ENCODE measurements around the gene HSDL2. TPM values are rescaled to one million over a fixed set of nuclear protein-coding genes. Genes with fewer than 3 reads are reported as not detected.
"Not testable (repeated sequence)": the region's sequence is repeated elsewhere in the genome, so short reads cannot be mapped to it uniquely, and the experiment has no call there.

HSDL2 gene
- polyA plus RNA-seq, 12 donors: 47.0 to 87.5 (median 77.1) TPM; not detected in 1

GRCh38 chr9:112361601-112362000, 18.3 kb upstream of the HSDL2 start:
- peak; percentile 50 for DNase-seq

DNA sequence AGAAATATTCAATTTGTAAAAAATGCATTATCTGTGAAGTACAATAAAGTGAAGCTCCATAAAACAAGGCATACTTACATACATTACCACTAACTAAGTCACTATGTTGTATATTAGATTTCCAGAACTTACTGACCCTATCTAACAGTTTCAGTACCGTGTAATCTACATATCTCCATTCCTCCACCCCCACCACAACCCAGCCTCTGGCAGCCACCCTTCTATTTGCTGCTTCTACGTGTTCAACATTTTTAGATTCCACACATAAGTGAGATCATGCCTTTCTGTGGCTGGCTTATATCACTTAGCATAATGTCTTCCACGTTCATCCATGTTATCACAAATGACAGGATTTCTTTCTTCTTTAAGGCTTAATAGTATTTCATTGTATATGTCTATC, 15.1 kb upstream of the HSDL2 start:
- DNase-seq: no peak

GRCh38 chr9:112365257-112365656, 14.7 kb upstream of the HSDL2 start:
- not testable (repeated sequence) for DNase-seq

GRCh38 chr9:112366591-112366990, 13.3 kb upstream of the HSDL2 start:
- no peak for DNase-seq

GRCh38 chr9:112367465-112367864, 12.4 kb upstream of the HSDL2 start:
- DNase-seq: no peak

GRCh38 chr9:112369817-112370216, 10.1 kb upstream of the HSDL2 start:
- DNase-seq: no peak

DNA sequence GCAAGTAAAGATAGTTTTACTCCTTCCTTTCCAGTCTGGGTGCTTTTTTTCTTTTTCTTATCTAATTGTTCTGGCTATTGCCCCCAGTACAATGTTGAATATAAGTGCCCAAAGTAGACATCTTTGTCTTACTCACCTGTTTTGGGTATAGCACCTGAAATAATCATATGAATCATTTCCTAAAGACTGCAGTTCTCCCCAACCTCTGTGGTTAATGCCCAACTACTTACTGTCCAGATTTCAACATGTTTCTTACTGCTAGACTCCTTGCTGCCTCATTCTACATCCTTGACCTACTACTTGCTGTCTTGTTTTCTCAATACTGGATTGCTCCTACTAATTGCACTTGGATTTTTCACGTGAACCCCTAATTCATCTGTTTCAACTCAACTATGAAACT, 8.8 kb upstream of the HSDL2 start:
- no peak for DNase-seq

- DNase-seq: not testable (repeated sequence)
Measured at GRCh38 chr9:112373666-112374065, 6.2 kb upstream of the HSDL2 start.

DNA sequence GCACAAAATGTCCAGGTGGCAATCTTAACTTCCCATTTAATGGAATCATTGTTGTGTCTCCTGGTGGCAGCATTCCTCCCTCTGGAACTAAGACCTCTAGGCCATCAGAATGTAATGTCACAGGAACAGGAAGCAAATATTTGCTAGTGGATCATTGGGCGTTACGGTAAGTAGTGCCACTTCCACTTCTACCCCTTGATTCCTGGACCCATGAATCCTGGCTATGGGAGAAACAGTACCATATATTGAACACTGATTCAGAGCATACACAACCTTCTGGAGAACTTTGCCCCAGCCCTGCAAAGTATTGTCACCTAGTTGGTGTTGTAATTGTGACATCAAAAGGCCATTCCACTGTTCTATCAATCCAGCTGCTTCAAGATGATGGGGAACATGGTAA, 5.7 kb upstream of the HSDL2 start:
- not testable (repeated sequence) for DNase-seq

GRCh38 chr9:112375361-112375760, 4.5 kb upstream of the HSDL2 start:
- DNase-seq: no peak

- DNase-seq: no peak
Measured at GRCh38 chr9:112377087-112377486, 2.8 kb upstream of the HSDL2 start.

- DNase-seq: no peak
Measured at GRCh38 chr9:112377684-112378327, 2.1 kb upstream of the HSDL2 start.

GRCh38 chr9:112378328-112379176, 1.4 kb upstream of the HSDL2 start:
- no peak for DNase-seq

DNA sequence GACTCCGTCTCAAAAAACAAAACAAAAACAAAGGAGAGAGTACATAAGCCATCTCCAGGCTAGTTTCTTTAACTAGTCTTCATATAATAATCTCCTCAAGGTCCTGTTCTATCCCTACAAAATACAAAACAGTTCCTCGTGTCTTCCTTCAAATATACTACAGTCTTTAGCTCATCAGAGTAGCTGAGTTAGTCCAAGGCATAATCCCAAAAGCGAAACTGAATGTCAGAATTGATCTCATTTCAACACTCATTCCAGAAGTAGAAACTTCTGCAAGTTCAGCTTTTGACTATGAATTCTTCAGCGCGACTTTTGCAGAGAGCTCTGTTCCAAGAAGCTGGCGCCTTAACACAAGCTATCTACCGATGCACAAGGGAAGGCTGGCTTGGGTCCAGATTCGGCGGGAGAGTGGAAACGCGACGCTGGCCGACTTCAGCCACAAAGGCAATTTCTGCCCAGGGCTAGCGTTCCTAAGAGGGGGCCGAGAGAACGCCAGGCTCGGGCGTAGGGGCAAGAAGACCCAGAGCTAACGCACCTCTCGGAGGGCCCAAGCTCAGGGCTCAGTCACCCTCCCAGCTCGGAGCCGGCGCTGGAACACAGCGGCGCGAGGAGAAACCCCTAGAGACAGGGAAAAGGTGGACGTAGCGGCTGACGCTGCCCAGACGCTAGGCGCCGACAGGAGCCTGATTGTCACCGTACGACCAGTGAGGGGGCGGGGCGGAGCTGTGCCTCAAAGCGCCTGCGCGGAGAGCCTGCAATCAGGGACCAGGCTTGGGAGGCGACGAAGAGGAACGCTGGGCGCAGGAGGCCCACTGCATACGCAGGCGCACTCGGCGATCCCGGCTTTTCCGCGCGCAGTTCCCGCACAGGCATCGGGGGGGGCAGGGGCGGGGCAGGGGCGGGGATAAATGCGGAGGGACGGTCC, 469 bp upstream of the HSDL2 start:
- DNase-seq: peak; percentile 99

DNA sequence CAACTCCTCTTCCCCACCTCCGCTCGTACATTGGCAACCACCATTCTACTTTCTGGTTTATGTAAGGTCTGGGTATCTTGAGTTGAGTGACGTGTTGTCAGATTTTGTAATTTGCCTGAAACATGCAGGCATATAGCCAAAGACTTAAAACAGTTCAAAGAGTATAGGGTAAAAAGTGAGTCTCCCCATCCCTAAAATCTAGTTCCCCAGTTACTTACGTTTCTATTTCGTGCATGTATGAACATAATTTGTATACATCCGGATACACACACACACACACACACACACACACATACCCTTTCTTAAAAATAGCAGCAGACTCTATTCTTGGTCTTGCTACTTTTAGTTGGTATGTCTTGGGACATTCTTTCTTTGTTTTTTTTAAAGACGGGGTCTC, 915 bp downstream of the HSDL2 start:
- DNase-seq: peak; percentile 26

DNA sequence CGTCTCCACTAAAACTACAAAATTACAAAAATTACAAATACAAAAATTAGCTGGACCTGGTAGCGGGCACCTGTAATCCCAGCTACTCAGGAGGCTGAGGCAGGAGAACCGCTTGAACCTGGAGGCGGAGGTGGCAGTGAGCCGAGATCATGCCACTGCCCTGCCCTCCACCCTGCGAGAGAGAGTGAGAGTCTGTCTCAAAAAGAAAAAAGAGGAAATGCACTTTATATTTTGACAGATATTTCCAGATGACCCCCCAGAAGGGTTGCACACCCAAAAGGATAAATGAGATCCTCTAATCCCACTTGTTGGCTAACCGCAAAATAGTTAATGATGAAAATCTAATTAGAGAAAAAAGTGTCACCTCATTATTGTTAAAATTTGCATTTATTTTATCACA, 2.2 kb downstream of the HSDL2 start:
- DNase-seq: no peak

DNA sequence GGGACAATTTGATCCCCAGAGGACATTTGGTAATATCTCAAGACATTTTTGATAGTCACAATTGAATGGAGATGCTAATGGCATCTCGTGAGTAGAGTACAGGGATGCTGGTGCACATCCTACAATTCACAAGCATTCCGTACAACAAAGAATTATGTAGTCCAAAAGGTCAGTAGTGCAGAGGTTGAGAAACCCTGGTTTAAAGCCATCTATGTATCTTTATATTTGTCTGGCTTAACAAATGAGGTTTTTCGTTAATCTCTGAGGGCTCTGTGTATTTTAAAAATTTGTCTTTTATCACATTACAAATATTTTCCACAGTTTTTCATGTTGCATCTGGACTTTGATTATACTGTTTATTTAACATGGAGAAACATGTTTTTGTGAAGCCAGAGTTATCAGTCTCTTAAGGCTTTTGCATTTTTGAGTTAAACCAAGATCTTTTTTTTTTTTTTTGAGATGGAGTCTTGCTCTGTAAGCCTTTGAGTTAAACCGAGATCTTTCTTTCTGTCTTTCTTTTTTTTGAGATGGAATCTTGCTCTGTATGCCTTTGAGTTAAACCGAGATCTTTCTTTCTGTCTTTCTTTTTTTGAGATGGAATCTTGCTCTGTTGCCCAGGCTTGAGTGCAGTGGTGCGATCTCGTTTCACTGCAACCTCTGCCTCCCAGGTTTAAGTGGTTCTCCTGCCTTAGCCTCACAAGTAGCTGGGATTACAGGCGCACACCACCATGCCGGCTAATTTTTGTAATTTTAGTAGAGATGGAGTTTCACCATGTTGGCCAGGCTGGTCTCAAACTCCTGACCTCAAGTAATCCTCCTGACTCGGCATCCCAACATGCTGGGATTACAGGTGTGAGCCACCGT, 2.8 kb downstream of the HSDL2 start:
- no peak for DNase-seq

GRCh38 chr9:112384219-112384618, 4.3 kb downstream of the HSDL2 start:
- DNase-seq: no peak

DNA sequence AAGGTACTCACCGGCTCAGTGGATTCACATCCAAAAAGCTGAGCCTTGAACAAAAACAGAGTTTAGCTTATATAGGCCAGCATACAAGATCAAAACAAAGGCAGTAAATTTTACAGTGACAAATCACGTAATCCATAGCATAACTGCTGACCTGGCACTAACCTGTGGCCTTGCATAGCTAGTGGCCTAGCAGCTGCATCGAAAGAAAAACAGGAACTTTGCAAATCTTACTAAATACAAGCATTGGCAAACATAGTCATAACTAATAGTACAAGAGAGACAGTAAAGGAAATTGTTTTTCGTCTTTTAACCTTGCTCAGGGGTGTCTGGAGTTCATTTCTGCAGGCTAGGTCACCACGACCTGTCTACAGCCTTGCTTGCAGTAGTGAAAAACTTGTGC, 4.8 kb downstream of the HSDL2 start:
- no peak for DNase-seq

GRCh38 chr9:112387115-112387514, 7.2 kb downstream of the HSDL2 start:
- DNase-seq: no peak

GRCh38 chr9:112389897-112390296, 10.0 kb downstream of the HSDL2 start:
- not testable (repeated sequence) for DNase-seq

All from muscle of arm (tissue), 12 donors.